Superior temporal gyrus (tissue), 1 donor: ENCODE data around the gene CFAP119.

Experiments
- DNase-seq: peaks from one replicate; pipeline ENCODE4 v3.0.0-alpha.2; 2016; ENCODE audit errors: extremely low spot score

Gene CFAP119

GRCh38 chr16:30762991-30763725 lies 1.3 kb upstream of the CFAP119 start:
- no peak for DNase-seq

GRCh38 chr16:30761427-30761927 lies 385 bp downstream of the CFAP119 start:
- no peak for DNase-seq

GRCh38 chr16:30760577-30761426 lies 1.1 kb downstream of the CFAP119 start:
- DNase-seq = no peak

GRCh38 chr16:30760001-30760559 lies 1.8 kb downstream of the CFAP119 start:
- no peak for DNase-seq

GRCh38 chr16:30758988-30759491 lies 2.8 kb downstream of the CFAP119 start:
- DNase-seq = no peak

GRCh38 chr16:30757316-30757715 lies 4.5 kb downstream of the CFAP119 start:
- no peak for DNase-seq

GRCh38 chr16:30756781-30757100 lies 5.1 kb downstream of the CFAP119 start:
- DNase-seq = no peak

GRCh38 chr16:30755955-30756780 lies 5.7 kb downstream of the CFAP119 start:
- DNase-seq = no peak

- no peak for DNase-seq
Measured at GRCh38 chr16:30753596-30753995, 8.3 kb downstream of the CFAP119 start.

- no peak for DNase-seq
Measured at GRCh38 chr16:30750876-30751465, 10.9 kb downstream of the CFAP119 start.

- no peak for DNase-seq
Measured at GRCh38 chr16:30750201-30750600, 11.7 kb downstream of the CFAP119 start.

GRCh38 chr16:30748634-30749445 lies 13.0 kb downstream of the CFAP119 start:
- DNase-seq = no peak

- DNase-seq = peak; percentile 99
Measured at GRCh38 chr16:30747799-30748633, 13.8 kb downstream of the CFAP119 start, which contains the start of gene PHKG2. TSS of gene PHKG2 (plus strand) at chr16:30748425. CDS start at chr16:30748821, 396 bp downstream.

GRCh38 chr16:30747331-30747730 lies 14.5 kb downstream of the CFAP119 start:
- DNase-seq = no peak

- no peak for DNase-seq
Measured at GRCh38 chr16:30746638-30747175, 15.2 kb downstream of the CFAP119 start.

- DNase-seq = no peak
Measured at GRCh38 chr16:30745082-30745481, 16.8 kb downstream of the CFAP119 start.

GRCh38 chr16:30744183-30744582 lies 17.7 kb downstream of the CFAP119 start:
- no peak for DNase-seq

GRCh38 chr16:30743716-30744115 lies 18.1 kb downstream of the CFAP119 start:
- no peak for DNase-seq

GRCh38 chr16:30741461-30741914 lies 20.4 kb downstream of the CFAP119 start:
- no peak for DNase-seq
